GM23338 (cell line): ENCODE data around the gene ANTXR1. TPM values are rescaled to one million over a fixed set of nuclear protein-coding genes. Genes with fewer than 3 reads are reported as not detected.

Experiments
- ATAC-seq: fragments of 200-7000 bp; cut with Tn5 transposase; 3 replicates; pipeline ENCODE4 v1.9.1; 2020
- DNase-seq: peaks from one replicate; pipeline ENCODE4 v3.0.0-alpha.2; 2015; ENCODE audit warnings: low spot score
- H2AFZ ChIP-seq: fragments of 200-600 bp; sonication (generic); 2 replicates; pipeline ENCODE4 v1.8.0; 2016; ENCODE audit warnings: antibody characterized with exemption, mild to moderate bottlenecking, moderate library complexity
- H3F3A ChIP-seq: fragments of 200-600 bp; sonication (generic); replicated peaks from 2 replicates; pipeline ENCODE4 v1.8.0; 2017; ENCODE audit warnings: antibody characterized with exemption, mixed run types, low read depth
- H3K27ac ChIP-seq: fragments of 200-600 bp; sonication (generic); 2 replicates; pipeline ENCODE4 v1.6.1; 2016; ENCODE audit warnings: low read depth
- H3K27me3 ChIP-seq: fragments of 200-600 bp; sonication (generic); 2 replicates; pipeline ENCODE4 v1.8.0; 2016; ENCODE audit warnings: mild to moderate bottlenecking, mixed run types, moderate library complexity; ENCODE audit not compliant: insufficient read depth
- H3K36me3 ChIP-seq: fragments of 200-600 bp; sonication (generic); 2 replicates; pipeline ENCODE4 v1.8.0; 2016; ENCODE audit warnings: mild to moderate bottlenecking; ENCODE audit not compliant: insufficient read depth
- H3K4me1 ChIP-seq: fragments of 200-600 bp; sonication (generic); 2 replicates; pipeline ENCODE4 v1.8.0; 2016; ENCODE audit warnings: mild to moderate bottlenecking, moderate library complexity; ENCODE audit not compliant: insufficient read depth
- H3K4me2 ChIP-seq: fragments of 200-600 bp; sonication (generic); 2 replicates; pipeline ENCODE4 v1.7.1; 2017; ENCODE audit warnings: mixed run types
- H3K4me3 ChIP-seq: fragments of 200-600 bp; sonication (generic); 2 replicates; pipeline ENCODE4 v1.6.1; 2016; ENCODE audit warnings: mixed run types
- H3K79me2 ChIP-seq: fragments of 200-600 bp; sonication (generic); replicated peaks from 2 replicates; pipeline ENCODE4 v1.8.0; 2017; ENCODE audit warnings: mild to moderate bottlenecking; ENCODE audit not compliant: insufficient read depth
- H3K9me2 ChIP-seq: fragments of 200-600 bp; sonication (generic); 2 replicates; pipeline ENCODE4 v1.8.0; 2017; ENCODE audit not compliant: insufficient read depth
- H4K20me1 ChIP-seq: fragments of 200-600 bp; sonication (generic); replicated peaks from 2 replicates; pipeline ENCODE4 v1.8.0; 2017; ENCODE audit warnings: mild to moderate bottlenecking; ENCODE audit not compliant: insufficient read depth
- H3K27ac Mint-ChIP-seq: 2 replicates; pipeline ENCODE4 v1.8.0; 2020; ENCODE audit warnings: inconsistent platforms, mild to moderate bottlenecking, moderate library complexity, mixed read lengths
- H3K27me3 Mint-ChIP-seq: 3 replicates; pipeline ENCODE4 v1.8.0; 2022; ENCODE audit warnings: low read depth, mild to moderate bottlenecking, moderate library complexity, mixed read lengths, inconsistent platforms; ENCODE audit not compliant: insufficient read depth, poor library complexity
- H3K36me3 Mint-ChIP-seq: 3 replicates; pipeline ENCODE4 v1.8.0; 2021; ENCODE audit warnings: low read depth, mild to moderate bottlenecking, inconsistent platforms, moderate library complexity, mixed read lengths
- H3K4me1 Mint-ChIP-seq: 3 replicates; pipeline ENCODE4 v1.8.0; 2020; ENCODE audit warnings: mild to moderate bottlenecking, inconsistent platforms, mixed read lengths
- H3K4me3 Mint-ChIP-seq: 3 replicates; pipeline ENCODE4 v1.8.0; 2021; ENCODE audit warnings: moderate library complexity, mild to moderate bottlenecking, inconsistent platforms, mixed read lengths
- H3K9me3 Mint-ChIP-seq: 3 replicates; pipeline ENCODE4 v1.8.0; 2020; ENCODE audit warnings: moderate library complexity, mild to moderate bottlenecking, inconsistent platforms, mixed read lengths
- EZH2 ChIP-seq: fragments of 200-600 bp; sonication (generic); IDR thresholded peaks from one replicate; pipeline ENCODE4 v1.8.0; 2017; ENCODE audit warnings: antibody characterized with exemption, mild to moderate bottlenecking, low read depth; ENCODE audit not compliant: unreplicated experiment
- JUNB ChIP-seq: IDR thresholded peaks from one replicate; pipeline ENCODE4 v1.6.1; 2016; ENCODE audit warnings: antibody characterized with exemption; ENCODE audit not compliant: unreplicated experiment
- ZNF114 ChIP-seq: fragments of 250-450 bp; sonication (Bioruptor Pico); IDR thresholded peaks from 2 replicates; pipeline ENCODE4 v1.5.0; 2020; ENCODE audit warnings: mild to moderate bottlenecking, moderate library complexity
- ZNF331 ChIP-seq: fragments of 250-450 bp; sonication (Bioruptor Pico); IDR thresholded peaks from 2 replicates; pipeline ENCODE4 v1.5.0; 2020; ENCODE audit warnings: low read depth, mild to moderate bottlenecking, moderate library complexity
- ZNF462 ChIP-seq: fragments of 250-450 bp; sonication (Bioruptor Pico); IDR thresholded peaks from 2 replicates; pipeline ENCODE4 v1.5.0; 2020; ENCODE audit warnings: mild to moderate bottlenecking, moderate library complexity
- polyA plus RNA-seq: library from polyadenylated mRNA; unstranded; fragments of >200 nt; fragmentation: Nextera tagmentation; extraction: Ambion mirVana; gene quantifications from 2 replicates; pipeline ENCODE4 v1.2.1, GENCODE V29; 2016
- total RNA-seq: library from RNA; depleted of rRNA; stranded (reverse); fragments of >200 nt; shearing (Covaris generic); gene quantifications from 2 replicates; pipeline ENCODE4 v1.2.3, GENCODE V29; 2014
- TF ChIP-seq, protein P1 (sequence below): IDR thresholded peaks from 2 replicates; pipeline ENCODE4 v1.6.1; 2016; ENCODE audit warnings: antibody characterized with exemption

ANTXR1 gene
- total and polyA plus RNA-seq, 2 experiments from 2014 or later, result 16.1 to 23.1 TPM

DNA sequence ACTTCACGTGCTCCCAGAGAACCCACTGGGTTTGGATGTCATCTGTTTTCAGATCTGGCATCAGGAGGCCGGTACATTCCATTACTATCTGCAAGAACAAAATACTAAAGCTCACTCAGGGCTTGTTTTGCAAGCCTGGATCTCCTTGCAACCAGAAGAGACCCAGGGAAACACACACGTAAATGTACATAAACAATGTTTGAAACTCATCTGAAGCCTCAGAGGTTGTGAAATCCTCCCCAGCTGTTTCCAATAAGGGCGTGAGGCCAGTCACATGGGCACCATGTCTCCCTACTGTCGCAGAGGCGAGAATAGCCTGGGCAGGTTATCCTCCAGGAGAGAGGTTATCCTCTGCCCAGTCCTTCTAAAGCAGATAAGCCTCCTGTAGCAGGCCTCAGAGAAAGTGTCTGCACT, 187.1 kb downstream of the ANTXR1 start:
- Histone ChIP-seq H4K20me1 (no peaks in the 10 kb centered on the region), H3K4me1 (no peaks in the 10 kb centered on the region), H3F3A (no peaks in the 10 kb centered on the region), H3K79me2 (no peaks in the 10 kb centered on the region), H3K27me3 (no peaks in the 10 kb centered on the region), H2AFZ (no peak overlapping the region), H3K4me3 (no peak overlapping the region), H3K36me3 (no peaks in the 10 kb centered on the region), H3K4me2 (no peak overlapping the region), H3K27ac (no peak overlapping the region), H3K9me2 (no peaks in the 10 kb centered on the region; the same call in 1 of the 2 replicates)
- ATAC-seq (no peak), DNase-seq (no peak)
- TF ChIP-seq ZNF331 (CRISPR knock-in tag) (no peak), ZNF114 (CRISPR knock-in tag) (no peak), ZNF462 (CRISPR knock-in tag) (no peak), JUNB (no peak), EZH2 (no peak)
- TF ChIP-seq, protein P1, sequence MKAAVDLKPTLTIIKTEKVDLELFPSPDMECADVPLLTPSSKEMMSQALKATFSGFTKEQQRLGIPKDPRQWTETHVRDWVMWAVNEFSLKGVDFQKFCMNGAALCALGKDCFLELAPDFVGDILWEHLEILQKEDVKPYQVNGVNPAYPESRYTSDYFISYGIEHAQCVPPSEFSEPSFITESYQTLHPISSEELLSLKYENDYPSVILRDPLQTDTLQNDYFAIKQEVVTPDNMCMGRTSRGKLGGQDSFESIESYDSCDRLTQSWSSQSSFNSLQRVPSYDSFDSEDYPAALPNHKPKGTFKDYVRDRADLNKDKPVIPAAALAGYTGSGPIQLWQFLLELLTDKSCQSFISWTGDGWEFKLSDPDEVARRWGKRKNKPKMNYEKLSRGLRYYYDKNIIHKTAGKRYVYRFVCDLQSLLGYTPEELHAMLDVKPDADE, result no peak
- no peaks in the 10 kb centered on the region for H3K4me1 Mint-ChIP-seq
- peaks cover 6% of the 10 kb centered on the region for H3K36me3 Mint-ChIP-seq
- no peak overlapping the region for H3K27ac Mint-ChIP-seq
- H3K9me3 Mint-ChIP-seq, result no peaks in the 10 kb centered on the region
- no peak overlapping the region for H3K4me3 Mint-ChIP-seq
- no peaks in the 10 kb centered on the region for H3K27me3 Mint-ChIP-seq
